Measurements from ENCODE around the gene TDRD6.
A peak's percentile ranks its signal among the peaks of the same experiment; 100 is the strongest.

Gene TDRD6

DNA sequence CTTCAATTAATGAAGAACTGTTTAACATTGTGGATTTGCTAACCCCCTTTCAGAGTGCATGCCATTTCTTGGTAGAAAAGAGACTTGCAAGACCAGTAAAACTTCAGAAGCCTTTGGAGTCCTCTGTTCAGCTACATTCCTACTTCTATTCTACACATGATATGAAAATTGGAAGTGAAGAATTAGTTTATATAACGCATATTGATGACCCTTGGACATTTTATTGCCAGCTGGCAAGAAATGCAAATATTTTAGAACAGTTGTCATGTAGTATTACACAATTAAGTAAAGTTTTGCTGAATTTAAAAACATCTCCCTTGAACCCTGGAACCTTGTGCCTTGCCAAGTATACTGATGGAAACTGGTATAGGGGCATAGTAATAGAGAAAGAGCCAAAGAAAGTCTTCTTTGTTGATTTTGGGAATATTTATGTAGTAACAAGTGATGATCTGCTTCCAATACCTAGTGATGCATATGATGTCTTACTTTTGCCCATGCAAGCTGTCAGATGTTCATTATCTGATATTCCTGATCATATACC is 3.3 kb downstream of the TDRD6 start:
- no peak for DNase-seq (ENCODE audit: low read depth)
- TF ChIP-seq, protein P1, sequence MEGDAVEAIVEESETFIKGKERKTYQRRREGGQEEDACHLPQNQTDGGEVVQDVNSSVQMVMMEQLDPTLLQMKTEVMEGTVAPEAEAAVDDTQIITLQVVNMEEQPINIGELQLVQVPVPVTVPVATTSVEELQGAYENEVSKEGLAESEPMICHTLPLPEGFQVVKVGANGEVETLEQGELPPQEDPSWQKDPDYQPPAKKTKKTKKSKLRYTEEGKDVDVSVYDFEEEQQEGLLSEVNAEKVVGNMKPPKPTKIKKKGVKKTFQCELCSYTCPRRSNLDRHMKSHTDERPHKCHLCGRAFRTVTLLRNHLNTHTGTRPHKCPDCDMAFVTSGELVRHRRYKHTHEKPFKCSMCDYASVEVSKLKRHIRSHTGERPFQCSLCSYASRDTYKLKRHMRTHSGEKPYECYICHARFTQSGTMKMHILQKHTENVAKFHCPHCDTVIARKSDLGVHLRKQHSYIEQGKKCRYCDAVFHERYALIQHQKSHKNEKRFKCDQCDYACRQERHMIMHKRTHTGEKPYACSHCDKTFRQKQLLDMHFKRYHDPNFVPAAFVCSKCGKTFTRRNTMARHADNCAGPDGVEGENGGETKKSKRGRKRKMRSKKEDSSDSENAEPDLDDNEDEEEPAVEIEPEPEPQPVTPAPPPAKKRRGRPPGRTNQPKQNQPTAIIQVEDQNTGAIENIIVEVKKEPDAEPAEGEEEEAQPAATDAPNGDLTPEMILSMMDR (IDR thresholded peaks at IDR 0.05; ENCODE audit: low read depth, low read length, missing control alignments), result no peak
- no peak overlapping the region for H3K4me3 ChIP-seq (ENCODE audit: low read depth, low read length)
- in situ Hi-C loops (cut with HindIII; ENCODE audit: low sequenced_read_pairs), result no loop called here

DNA sequence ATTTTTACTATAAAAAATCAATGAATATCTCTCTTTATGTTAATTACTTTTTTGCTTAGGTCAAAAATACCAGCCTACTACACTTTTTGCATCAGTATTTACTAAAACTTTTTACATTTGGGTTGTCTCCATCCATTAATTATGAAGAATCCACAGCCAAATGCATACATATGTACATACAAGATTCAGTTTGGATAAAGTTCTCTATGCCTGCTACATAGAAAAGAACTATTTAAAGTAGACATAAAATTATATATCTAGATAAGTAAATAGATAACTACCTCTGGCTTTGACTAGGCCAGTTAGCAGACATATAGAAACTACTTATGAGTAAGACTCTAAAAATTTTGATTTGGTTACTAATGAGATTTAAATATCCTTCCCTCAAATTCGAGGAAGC is 12.3 kb downstream of the TDRD6 start:
- TF ChIP-seq, protein P1 (IDR thresholded peaks at IDR 0.05; ENCODE audit: low read depth, low read length, missing control alignments), result no peak
- H3K4me3 ChIP-seq (ENCODE audit: low read depth, low read length), result no peak overlapping the region
- in situ Hi-C loops (cut with HindIII; ENCODE audit: low sequenced_read_pairs), result loop anchor here (5.0 kb wide), 1 partner anchor 67 kb away; no protein-coding TSS in a partner anchor
- DNase-seq (ENCODE audit: low read depth), result no peak

DNA sequence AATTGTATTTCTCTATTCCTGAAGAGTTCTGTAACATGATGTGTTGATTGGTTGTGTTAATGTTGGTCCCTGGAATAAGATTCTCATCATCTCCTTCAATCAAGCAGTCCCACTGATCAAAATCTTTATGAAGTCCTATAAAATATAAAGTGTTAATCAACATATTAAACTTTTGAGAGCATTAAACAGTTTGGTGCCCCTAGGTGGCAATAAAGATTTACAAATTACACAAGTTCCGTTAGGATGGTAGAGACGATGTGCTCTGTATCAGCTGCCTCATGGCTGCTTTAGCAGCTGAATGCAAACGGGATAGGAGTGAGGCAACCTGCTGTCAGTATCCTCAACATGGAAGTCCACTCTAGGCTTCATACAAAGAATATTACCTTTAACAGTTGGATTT is 16.9 kb downstream of the TDRD6 start:
- no peak overlapping the region for H3K4me3 ChIP-seq (ENCODE audit: low read depth, low read length)
- TF ChIP-seq, protein P1 (IDR thresholded peaks at IDR 0.05; ENCODE audit: low read depth, low read length, missing control alignments), result no peak
- in situ Hi-C loops (cut with HindIII; ENCODE audit: low sequenced_read_pairs), result loop anchor here (5.0 kb wide), 1 partner anchor 63 kb away; no protein-coding TSS in a partner anchor
- DNase-seq (ENCODE audit: low read depth), result peak; percentile 13

DNA sequence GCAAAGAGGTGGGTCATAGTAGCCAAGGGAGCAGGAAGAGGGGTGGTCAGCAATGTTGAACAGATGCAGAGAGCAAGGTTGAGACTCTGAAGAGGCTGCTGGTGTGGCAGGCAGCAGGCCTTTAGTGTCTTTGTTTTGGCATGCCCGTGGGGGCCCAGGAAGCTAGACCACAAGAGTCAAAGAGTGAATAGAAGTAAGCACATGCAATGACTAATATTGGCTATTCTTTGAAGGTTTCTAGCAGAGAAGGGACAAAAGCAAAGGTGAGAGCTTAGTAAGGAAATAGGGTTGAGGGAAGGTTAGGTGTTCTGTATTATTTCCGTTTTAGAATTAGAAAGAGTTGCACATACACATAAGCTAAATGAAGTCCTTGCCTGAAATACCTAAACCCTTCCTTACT is 18.8 kb downstream of the TDRD6 start:
- DNase-seq (ENCODE audit: low read depth), result no peak
- TF ChIP-seq, protein P1 (IDR thresholded peaks at IDR 0.05; ENCODE audit: low read depth, low read length, missing control alignments), result no peak
- in situ Hi-C loops (cut with HindIII; ENCODE audit: low sequenced_read_pairs), result loop anchor here (5.0 kb wide), 1 partner anchor 34 kb away; no protein-coding TSS in a partner anchor
- H3K4me3 ChIP-seq (ENCODE audit: low read depth, low read length), result no peak overlapping the region

DNA sequence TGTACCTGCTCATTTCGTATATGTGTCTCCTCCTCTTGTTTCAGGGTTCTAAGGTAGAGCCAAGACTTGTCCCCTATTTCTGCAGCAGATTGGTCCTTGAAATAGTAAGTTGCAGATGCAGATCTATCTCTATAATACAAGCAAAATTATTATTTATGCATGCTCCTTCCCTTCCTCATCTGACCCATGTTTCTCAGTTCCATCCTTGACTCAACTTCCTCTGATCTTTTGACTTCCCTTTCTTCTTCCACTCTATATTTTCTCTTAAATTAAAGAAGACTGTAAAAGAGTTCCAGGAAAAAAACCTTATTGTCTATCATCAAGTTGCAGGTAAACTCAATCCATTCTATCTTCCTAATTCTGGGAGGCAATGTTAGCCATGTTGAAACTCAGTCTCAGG is 23.8 kb downstream of the TDRD6 start:
- no peak for DNase-seq (ENCODE audit: low read depth)
- H3K4me3 ChIP-seq (ENCODE audit: low read depth, low read length), result no peak overlapping the region
- TF ChIP-seq, protein P1 (IDR thresholded peaks at IDR 0.05; ENCODE audit: low read depth, low read length, missing control alignments), result no peak
- in situ Hi-C loops (cut with HindIII; ENCODE audit: low sequenced_read_pairs), result no loop called here

DNA sequence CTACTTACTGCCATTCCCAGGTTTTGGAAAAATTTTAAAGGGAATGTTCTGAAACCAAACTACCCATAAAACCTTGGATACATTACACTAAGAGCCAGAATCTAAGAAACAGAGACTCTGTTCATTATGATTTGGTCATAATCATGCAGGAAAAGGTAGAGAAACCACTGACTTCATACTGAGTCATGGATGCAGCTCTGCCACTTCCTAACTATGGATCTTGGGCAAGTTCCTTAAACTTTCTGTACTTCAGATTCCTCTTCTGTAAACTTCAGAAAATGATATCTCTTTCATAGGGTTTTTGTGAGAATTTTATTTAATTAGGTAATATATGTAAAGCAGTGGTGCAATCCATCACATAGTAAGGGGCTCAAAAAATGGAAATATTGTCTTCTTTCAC is 27.5 kb downstream of the TDRD6 start:
- H3K4me3 ChIP-seq (ENCODE audit: low read depth, low read length), result no peak overlapping the region
- DNase-seq (ENCODE audit: low read depth), result no peak
- in situ Hi-C loops (cut with HindIII; ENCODE audit: low sequenced_read_pairs), result no loop called here
- TF ChIP-seq, protein P1 (IDR thresholded peaks at IDR 0.05; ENCODE audit: low read depth, low read length, missing control alignments), result no peak

Measured in astrocyte of the cerebellum (primary cell).